ENCODE data around the gene SNF8.

GRCh38 chr17:48993305-48993704, 48.7 kb upstream of the SNF8 start:
- TF ChIP-seq CTCF (IDR thresholded peaks at IDR 0.05) (no peak), POLR2A (IDR thresholded peaks at IDR 0.05) (no peak), EP300 (IDR thresholded peaks at IDR 0.05) (no peak), POLR2AphosphoS5 (IDR thresholded peaks at IDR 0.05) (no peak)

Measured in upper lobe of left lung (tissue), 4 donors.